Stimulated activated CD8-positive, alpha-beta memory T cell treated with anti-CD3 and anti-CD28 coated beads, Interleukin-15, amount 100 ng/mL, for 4 hours (primary cell): ENCODE results near the gene PRKAG2.
A peak's percentile ranks its signal among the peaks of the same experiment; 100 is the strongest.
"Not testable (repeated sequence)": the region's sequence is repeated elsewhere in the genome, so short reads cannot be mapped to it uniquely, and the experiment has no call there.

Experiments used
- DNase-seq, 2 donors: peaks; one replicate each; pipeline ENCODE4 v3.0.0-alpha.2; 2020; ENCODE audit warnings: low read depth in 2 of 2

PRKAG2 gene

DNA sequence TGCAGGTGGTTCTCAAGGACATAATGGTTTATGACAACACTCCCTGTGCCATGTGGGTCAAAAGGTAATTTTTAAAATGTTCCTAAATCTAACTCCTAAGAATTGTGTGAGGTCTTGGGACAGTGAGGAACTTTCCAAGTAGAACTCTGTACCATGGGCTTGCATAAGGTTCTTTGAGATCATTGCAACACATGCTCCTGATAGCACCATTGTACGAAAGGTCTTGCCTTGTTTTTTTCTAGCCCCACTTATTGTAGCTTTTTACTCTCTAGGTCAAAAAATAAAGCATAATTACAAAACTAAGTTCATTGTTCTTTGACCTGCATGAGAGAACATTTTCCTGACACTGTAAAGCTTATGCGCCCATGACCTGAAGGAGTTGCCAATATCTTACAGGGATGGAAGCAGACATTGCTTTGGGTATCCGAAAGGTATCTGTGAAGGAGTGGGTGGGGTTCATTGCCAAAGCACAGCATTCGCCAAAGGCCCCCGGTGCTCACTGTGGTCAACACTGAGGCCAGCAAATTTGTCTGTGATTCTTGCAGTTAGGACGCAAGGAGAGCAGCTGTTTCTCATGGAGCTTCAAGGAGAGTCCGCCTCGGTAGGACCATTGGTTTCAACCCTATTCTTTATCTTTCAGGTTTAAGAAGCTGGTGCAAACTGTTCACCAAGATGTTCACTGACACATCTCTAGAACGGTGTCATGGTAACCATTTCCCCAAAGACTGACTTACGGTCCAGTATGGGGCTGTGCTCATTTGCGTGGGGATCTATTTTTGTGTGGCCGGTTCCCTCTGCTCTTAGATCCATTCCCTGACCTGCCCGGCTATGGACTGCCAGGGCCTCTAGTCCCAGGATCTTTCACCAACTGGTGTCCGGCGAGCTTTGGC, 7.6 kb upstream of the PRKAG2 start:
- DNase-seq: no peak

DNA sequence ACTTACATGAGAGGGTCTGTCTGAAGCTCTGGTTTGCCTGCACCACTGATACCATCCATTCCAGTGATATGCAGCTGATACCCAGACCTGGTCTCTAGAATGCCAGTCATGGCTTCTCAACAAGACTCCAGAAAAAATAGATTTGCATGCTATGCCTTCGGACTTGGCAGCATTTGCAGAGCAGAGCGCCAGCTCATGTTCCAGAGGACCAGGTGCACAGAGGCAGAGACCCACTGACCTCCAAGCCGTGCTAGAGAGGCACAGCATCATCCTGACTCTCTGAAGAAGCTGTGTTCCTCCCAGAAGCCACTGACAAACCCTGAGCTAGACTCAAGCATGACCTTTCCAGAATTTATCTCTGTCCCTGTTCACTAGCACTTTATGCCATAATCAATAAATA, 6.9 kb upstream of the PRKAG2 start:
- no peak for DNase-seq

DNA sequence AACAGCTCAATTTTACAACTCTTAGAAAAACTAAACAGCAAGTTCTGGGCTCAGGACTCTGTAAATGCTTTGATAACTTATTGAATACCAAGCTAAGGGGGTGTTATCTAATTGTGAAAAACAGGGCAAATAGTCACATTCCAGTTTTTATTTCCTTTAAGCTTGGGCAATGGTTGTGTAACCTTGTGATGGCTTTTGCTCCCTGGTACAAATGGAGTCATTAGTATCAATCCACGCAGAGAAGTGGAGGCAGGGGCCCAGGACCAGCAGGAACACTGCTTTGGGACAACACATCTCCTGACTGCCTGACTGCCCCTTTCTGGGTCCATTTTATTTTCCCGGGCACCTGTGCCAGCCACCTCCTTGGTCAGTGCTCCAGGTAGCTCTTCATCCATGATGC, 5.8 kb upstream of the PRKAG2 start:
- no peak for DNase-seq

DNA sequence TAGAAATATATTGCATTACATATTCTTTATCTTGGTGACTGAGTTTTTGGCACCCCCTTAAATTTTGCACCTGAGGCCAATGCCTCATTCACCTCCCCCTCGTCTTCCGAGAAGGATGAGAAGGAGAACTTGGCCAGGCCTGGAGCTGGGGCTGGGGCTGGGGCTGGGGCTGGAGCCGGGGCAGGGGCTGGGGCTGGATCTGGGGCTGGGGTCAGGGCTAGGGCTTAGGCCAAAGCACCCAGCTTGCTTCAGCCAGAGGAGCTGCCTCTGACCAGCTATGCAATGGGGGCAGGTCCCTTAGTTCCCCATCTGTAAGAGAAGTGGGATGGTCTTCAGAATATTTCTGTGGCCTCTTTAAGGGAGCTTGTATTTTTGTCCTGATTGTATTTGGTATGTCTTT, 3.8 kb upstream of the PRKAG2 start:
- DNase-seq: no peak

DNA sequence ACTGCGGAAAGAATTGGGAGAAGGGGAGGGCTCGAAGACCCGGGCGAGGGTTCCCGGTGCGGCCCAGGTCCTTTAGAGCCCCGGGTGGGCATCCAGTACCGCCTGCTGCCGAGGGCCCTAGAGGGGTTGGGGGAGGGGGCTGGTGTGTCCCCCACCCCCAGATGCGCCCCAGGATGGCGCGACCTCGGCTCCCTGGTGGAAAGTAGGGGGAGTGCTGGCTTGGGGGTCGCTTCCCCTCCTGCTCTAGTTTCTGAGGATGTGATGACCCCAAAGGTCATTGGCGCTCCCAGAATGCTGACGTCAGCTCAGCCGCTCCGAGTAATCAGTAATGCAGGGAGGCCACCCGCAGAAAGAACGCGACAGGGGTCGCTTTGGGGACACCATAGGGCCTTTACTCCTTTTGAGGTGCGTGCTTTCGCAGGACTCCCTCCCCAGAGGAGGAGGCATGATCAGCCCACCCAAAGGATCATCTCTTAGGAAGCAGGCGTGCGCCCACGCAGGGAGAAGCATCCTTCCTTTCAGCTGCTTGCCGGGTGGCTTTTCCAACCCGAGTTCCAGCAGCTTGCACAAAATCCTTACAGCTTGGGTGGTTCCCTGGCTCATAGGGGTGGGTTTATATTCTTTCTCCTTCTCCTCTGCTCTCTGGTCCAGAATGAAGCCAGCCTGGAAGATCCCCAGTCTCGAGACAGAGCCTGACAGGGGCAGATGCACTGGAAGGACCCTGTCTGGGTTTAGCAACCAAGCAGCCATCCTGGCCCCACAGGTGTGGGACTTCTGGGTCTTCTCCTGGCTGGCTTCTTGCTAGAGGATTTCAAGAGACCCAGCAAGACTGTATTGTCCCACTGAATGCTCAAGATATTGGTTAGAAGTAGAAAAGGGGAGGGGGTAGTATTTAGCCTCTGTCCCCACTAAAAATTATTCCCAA, 1.3 kb upstream of the PRKAG2 start:
- DNase-seq: no peak

DNA sequence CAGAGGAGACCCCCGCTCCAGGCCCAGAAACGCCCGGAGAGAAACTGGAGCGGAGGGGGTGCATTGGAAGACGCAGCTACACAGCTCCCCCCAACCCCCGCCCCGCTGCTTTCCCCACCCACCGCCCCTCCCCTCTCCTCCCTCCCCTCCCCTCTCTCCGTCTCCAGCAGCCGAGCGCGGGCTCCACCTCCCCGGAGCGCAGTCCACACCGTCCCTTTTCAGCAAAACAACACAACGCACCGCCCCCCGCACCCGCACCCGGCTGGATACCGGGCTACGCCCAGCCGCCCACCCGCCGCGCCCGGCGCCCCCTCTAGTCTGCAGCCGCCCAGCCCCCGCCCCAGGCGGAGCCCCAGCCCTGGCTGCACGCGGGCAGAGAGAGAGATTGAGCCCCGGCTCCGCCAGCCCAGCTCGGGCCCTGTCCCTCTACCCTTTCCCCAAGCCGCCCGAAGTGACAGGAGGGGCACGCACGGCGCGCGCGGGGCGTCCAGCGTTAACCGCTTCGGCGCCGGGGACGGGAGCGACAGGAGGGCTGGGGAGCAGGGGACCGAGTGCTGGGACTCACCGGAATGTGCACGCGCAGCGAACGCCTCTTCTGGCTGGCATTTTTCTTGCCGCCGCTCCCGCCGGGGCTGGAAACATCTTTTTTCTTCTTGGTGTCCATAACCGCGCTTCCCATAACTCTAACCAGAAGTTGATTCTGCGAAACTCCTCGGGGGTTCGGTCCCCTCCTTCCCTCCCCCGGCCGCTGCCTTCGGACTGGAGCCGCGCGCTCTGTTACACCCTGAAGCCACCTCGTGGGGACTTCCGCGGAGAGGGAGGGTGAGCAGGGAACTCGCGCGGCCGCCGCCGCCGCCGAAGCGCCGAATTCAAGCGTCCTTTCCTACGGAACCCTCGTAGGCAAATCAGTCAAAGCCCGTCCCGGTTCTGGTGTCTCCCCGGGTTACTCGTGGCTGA, 695 bp downstream of the PRKAG2 start:
- peak; percentile 48 to 52 for DNase-seq

DNA sequence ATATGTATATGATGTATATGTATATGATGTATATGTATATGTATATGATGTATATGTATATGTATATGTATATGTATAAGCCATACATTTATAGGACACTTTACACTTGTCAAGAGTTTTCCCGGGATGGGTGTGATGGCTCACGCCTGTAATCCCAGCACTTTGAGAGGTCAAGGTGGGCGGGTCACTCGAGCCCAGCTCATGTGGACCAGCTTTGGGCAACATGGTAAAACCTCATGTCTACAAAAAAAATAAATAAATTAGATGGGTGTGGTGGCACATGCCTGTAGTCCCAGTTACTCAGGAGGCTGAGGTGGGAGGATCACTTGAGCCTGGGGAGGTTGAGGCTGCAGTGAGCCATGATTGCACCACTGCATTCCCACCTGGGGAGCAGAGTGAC, 2.4 kb downstream of the PRKAG2 start:
- not testable (repeated sequence) for DNase-seq

DNA sequence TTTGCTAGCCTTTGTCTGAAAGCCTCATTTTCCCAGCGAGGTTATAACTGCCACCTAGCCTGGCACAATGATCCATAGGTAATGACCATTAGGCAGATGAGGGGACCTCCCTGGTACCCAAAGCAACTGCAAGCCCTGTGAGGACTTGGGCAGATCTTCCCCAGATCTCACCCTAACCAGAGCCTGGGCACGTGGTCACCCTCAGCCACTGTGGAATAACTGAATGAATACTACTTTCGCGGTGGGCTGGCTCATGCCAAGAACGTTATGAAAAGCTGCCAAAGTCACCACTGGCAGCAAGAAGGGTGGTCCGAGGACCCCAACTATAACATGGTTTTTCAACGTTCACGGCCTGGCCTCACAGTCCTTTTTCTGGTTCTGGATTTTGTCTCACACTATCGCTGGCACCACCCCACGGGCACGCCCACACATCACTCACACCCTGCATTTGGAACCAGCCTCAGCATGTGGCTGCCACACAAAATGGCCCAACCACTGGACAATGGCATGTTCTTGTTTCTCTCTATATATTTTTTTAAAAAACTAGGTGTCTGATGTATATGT, 3.4 kb downstream of the PRKAG2 start:
- DNase-seq: no peak

DNA sequence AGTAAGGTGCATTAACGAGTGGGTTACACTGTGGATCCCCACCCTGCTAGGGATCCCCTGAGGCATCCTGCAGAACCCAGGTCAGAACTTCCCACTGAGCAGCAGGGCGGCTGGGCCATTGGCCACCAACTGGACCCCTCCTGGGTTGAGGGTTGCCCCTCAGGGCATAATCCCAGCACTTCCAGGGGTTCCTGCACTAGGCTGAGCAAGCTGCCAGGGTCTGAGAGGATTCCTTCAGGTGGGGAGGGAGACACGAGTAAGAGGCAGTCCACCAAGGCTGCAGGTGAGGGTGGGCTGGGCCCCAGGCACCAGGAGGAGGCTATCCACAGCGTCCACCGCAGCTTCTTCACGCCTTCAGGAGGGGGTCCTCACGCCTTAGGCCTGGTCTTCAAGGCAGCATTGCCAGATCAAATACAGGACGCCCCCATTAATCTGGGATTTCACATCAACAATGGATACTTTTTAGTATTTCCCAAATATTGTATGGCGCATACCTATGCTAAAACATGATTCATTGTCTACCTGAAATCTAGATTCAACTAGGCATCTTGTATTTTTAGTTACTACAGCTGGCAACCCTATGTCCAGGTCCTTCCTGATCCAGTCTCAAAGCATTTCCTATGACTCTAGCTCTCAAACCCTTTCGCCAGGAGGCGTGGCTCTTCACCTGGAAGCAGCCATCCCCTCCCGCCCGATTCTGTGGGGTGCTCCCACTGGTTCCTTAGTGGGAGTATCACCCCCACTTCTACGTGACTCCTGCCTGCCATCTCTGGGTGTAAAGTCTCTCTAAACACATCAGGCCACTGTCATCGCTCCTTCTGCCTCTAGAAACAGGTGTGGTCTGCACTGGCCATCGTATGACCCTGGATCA, 4.1 kb downstream of the PRKAG2 start:
- DNase-seq: no peak

DNA sequence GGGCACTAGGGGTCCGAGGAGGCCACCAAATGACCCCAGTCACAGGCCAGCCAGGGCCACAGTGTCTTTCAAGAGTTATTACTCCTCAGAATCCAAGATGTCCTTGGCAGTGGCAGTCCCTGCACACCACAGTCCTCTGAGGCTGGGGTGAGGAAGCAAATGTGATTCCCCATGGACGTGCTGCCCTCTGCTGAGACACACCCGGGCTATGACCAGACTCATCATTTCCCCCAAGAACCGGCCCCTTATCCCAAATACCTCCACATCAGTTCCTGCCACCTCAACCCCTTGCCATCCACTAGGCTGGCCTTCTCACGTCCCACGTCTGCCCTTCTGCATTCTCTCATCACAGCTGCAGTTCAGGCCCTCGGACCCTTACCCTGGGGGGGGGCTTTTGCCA, 5.0 kb downstream of the PRKAG2 start:
- no peak for DNase-seq

DNA sequence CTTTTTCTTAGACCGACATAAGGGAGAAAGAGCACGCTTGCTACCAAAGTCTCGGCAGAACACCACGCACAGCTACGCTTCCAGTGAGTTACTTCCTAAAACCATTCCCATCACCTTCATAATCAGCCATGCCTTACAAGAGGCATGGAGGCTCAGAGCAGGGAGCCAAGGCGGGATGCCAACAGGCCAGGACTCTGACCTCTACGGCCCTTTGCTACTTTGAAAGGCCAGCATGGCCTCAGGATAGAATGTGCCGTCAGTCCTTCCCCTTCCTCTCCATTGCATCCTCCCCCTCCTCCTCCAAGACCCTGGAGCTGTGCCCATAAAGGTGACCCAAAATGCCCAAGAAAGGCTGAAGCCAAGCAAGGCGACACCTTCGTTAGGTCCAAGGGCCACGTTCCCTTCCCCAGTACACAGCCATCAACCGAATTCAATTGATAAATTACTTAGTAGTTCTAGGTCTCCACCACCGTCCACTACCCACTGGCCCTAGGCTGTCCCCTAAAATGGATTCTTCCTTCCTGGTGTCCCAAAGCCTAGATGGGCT, 5.7 kb downstream of the PRKAG2 start:
- no peak for DNase-seq

DNA sequence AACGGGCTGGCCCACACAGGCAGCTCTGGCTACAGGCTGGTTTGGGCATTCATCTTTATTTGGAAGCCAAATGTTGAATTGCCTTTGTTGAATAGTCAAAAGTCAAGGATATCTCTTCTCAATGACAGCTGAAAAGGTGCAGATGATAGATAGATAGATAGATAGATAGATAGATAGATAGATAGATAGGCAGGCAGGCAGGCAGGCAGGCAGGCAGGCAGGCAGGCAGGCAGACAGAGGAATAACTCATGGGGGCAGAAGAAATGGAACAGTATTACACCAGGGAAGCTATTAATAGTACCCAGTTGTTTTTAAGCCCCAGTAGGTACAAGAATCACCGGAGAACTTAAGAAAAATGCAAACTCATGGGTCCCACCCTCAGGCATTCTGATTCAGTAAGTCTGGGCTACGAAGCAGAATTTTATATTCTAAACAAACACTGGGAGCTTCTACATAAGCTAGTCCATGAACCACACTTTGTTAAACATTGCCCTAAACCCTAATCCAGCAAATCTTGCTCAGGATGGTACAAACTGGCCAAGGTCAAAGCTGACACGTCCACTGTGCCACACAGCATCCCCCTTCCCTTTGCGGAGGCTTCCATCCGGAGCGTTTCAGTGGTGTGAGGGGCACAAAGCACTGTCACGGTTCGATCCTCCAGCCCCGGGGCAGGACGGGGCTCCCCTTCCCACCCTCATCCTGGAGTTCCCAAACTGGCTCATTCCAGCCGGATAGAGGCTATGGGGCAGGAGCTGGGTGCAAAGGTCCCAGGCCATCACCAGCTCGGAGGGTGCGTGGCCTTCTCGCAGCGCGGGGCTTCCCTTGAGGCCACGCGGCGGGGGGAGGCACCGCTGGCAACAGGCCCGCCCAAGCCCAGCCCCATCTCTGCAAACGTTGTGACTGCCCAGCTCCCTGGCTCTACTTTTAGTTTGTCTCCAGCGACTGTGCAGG, 6.7 kb downstream of the PRKAG2 start:
- DNase-seq: no peak

DNA sequence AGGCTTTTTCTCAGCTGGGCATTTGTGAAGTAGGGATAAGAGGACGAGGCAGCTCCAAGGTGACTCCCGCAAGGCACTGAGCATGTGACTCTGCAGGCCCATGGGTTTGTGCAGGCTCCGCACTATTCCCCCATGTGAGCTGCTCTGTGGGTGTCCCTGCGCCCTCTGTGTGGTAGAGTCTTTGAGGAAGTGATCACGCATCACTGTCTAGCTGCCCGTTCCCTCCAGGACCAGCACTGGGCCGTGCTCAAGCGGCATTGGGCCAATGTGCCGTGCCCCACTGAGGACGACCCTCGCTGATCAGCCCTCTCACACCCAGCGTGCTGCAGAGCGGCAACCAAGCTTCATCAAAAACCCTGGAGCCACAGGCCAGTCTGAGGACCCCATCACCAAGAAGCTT, 7.5 kb downstream of the PRKAG2 start:
- no peak for DNase-seq

DNA sequence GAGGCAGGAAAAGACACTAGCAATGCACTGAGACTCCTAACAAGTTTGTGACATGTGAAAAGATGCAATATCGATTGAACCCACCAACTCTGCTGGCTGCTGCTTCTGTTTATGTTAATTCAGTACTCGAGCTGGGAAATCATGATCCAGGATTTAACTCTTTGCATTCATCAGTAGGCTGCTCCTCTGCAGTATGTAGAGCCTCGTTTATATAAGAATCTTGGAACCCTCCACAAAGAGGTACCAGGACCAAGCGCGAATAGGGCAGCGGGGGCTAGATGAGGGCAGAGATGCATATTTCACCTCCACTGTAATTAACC, 7.8 kb downstream of the PRKAG2 start:
- no peak for DNase-seq

DNA sequence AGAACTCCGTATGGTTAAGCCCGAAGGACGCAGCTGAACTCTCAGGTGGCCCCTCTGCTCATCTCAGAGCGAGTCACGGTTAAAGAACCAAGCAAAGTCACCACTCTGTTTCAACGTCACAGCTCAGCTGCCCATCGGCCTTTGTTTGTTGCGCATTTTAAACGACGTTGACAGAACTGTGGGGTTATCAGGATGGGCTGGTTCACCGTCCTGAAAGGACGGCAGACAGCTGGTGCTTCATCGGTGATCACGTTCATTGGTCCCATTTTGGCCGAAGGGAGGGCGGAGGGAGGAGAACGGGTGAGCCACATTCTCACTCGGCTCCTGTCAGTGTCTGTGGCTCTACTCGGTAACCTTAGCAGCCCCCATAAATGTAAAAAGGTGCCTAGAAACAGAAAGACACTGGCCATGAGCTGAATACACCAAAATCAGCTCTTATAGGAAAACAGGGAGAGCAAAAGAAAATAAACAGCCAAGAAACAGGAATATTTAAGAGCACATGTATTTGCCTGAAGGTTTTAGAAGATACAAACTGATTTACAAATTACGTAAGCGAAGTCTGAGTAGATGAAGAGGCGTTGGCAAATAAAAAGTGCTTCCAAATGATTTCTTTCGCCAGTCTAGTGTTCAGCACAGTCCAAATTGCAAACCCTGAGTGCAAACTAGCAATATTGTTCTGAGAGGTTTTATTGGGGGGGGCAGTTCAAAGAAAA, 8.4 kb downstream of the PRKAG2 start:
- DNase-seq: no peak

DNA sequence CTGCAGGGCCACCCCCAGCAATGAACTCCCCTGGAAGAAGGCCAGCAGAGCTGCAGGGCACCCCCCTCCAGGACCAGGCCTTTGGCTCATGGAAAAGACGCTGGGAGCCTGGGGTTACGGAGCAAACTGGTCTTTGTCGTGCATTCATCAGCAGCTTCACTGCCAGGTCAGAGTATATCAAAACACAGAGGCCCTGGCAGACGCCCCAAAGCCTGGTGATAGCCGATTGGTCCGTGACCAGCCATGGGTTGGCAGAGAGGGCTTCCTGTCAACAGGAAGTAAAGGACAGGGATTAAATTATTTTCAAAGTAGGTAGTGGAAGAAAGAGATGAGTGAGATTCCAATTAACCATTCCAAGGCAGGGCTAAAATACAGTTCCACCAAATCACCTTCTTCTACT, 9.0 kb downstream of the PRKAG2 start:
- no peak for DNase-seq

DNA sequence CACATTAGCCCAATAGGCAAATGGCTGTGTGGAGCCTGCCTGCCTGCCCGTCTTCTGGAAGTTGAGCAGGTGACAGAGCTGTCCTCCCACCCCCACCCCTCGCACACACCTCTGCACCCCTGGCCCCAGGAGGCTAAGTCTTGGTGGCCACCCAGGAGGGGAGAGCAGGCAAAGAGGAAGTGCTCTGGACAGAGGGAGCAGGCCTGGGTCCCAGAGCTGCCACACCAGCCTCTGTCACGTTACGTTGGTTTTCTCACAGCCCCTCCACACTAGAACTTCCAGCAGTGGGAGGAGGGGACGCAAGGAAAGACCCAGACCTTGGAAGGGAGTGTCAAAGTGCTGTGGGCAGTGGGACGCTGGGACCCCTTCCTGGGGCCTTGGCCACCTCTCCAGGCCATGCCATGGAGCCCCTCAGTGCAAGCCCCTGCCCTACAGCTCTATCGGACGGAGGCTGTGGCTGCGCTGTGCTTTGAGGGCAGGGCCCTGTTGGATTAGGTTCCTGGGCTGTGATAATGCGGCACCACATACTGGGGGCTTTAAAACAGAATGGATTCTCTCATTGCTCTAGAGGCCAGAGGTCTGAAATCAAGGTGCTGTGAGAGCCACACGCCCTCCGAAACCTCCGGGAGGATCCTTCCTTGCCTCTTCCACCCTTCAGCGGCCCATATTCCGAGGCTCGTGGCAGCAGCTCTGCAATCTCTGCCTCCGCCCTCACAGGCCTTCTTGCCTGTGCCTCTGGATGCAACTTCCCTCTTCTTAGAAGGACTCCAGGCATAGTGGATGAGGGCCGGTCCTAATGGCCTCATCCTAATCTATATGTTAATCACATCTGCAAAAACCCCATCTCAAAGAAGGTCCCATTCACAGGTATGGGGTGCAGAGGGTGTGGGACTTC, 9.9 kb downstream of the PRKAG2 start:
- no peak for DNase-seq
